GM23338 (cell line): ENCODE data around the gene ETFBKMT. TPM values are rescaled to one million over a fixed set of nuclear protein-coding genes. Genes with fewer than 3 reads are reported as not detected.
A peak's percentile ranks its signal among the peaks of the same experiment; 100 is the strongest.

Experiments
- ATAC-seq: fragments of 200-7000 bp; cut with Tn5 transposase; 3 replicates; pipeline ENCODE4 v1.9.1; 2020
- DNase-seq: peaks from one replicate; pipeline ENCODE4 v3.0.0-alpha.2; 2015; ENCODE audit warnings: low spot score
- H2AFZ ChIP-seq: fragments of 200-600 bp; sonication (generic); 2 replicates; pipeline ENCODE4 v1.8.0; 2016; ENCODE audit warnings: antibody characterized with exemption, mild to moderate bottlenecking, moderate library complexity
- H3F3A ChIP-seq: fragments of 200-600 bp; sonication (generic); replicated peaks from 2 replicates; pipeline ENCODE4 v1.8.0; 2017; ENCODE audit warnings: antibody characterized with exemption, mixed run types, low read depth
- H3K27ac ChIP-seq: fragments of 200-600 bp; sonication (generic); 2 replicates; pipeline ENCODE4 v1.6.1; 2016; ENCODE audit warnings: low read depth
- H3K27me3 ChIP-seq: fragments of 200-600 bp; sonication (generic); 2 replicates; pipeline ENCODE4 v1.8.0; 2016; ENCODE audit warnings: mild to moderate bottlenecking, mixed run types, moderate library complexity; ENCODE audit not compliant: insufficient read depth
- H3K36me3 ChIP-seq: fragments of 200-600 bp; sonication (generic); 2 replicates; pipeline ENCODE4 v1.8.0; 2016; ENCODE audit warnings: mild to moderate bottlenecking; ENCODE audit not compliant: insufficient read depth
- H3K4me1 ChIP-seq: fragments of 200-600 bp; sonication (generic); 2 replicates; pipeline ENCODE4 v1.8.0; 2016; ENCODE audit warnings: mild to moderate bottlenecking, moderate library complexity; ENCODE audit not compliant: insufficient read depth
- H3K4me2 ChIP-seq: fragments of 200-600 bp; sonication (generic); 2 replicates; pipeline ENCODE4 v1.7.1; 2017; ENCODE audit warnings: mixed run types
- H3K4me3 ChIP-seq: fragments of 200-600 bp; sonication (generic); 2 replicates; pipeline ENCODE4 v1.6.1; 2016; ENCODE audit warnings: mixed run types
- H3K79me2 ChIP-seq: fragments of 200-600 bp; sonication (generic); replicated peaks from 2 replicates; pipeline ENCODE4 v1.8.0; 2017; ENCODE audit warnings: mild to moderate bottlenecking; ENCODE audit not compliant: insufficient read depth
- H3K9me2 ChIP-seq: fragments of 200-600 bp; sonication (generic); 2 replicates; pipeline ENCODE4 v1.8.0; 2017; ENCODE audit not compliant: insufficient read depth
- H4K20me1 ChIP-seq: fragments of 200-600 bp; sonication (generic); replicated peaks from 2 replicates; pipeline ENCODE4 v1.8.0; 2017; ENCODE audit warnings: mild to moderate bottlenecking; ENCODE audit not compliant: insufficient read depth
- H3K27ac Mint-ChIP-seq: 2 replicates; pipeline ENCODE4 v1.8.0; 2020; ENCODE audit warnings: inconsistent platforms, mild to moderate bottlenecking, moderate library complexity, mixed read lengths
- H3K27me3 Mint-ChIP-seq: 3 replicates; pipeline ENCODE4 v1.8.0; 2022; ENCODE audit warnings: low read depth, mild to moderate bottlenecking, moderate library complexity, mixed read lengths, inconsistent platforms; ENCODE audit not compliant: insufficient read depth, poor library complexity
- H3K36me3 Mint-ChIP-seq: 3 replicates; pipeline ENCODE4 v1.8.0; 2021; ENCODE audit warnings: low read depth, mild to moderate bottlenecking, inconsistent platforms, moderate library complexity, mixed read lengths
- H3K4me1 Mint-ChIP-seq: 3 replicates; pipeline ENCODE4 v1.8.0; 2020; ENCODE audit warnings: mild to moderate bottlenecking, inconsistent platforms, mixed read lengths
- H3K4me3 Mint-ChIP-seq: 3 replicates; pipeline ENCODE4 v1.8.0; 2021; ENCODE audit warnings: moderate library complexity, mild to moderate bottlenecking, inconsistent platforms, mixed read lengths
- H3K9me3 Mint-ChIP-seq: 3 replicates; pipeline ENCODE4 v1.8.0; 2020; ENCODE audit warnings: moderate library complexity, mild to moderate bottlenecking, inconsistent platforms, mixed read lengths
- CREB1 ChIP-seq: fragments of 250-450 bp; sonication (Bioruptor Pico); IDR thresholded peaks from 2 replicates; pipeline ENCODE4 v1.5.0; 2020; ENCODE audit warnings: low read depth, mild to moderate bottlenecking, moderate library complexity
- EZH2 ChIP-seq: fragments of 200-600 bp; sonication (generic); IDR thresholded peaks from one replicate; pipeline ENCODE4 v1.8.0; 2017; ENCODE audit warnings: antibody characterized with exemption, mild to moderate bottlenecking, low read depth; ENCODE audit not compliant: unreplicated experiment
- EZH2phosphoT487 ChIP-seq: fragments of 200-600 bp; sonication (generic); IDR thresholded peaks from one replicate; pipeline ENCODE4 v1.8.1; 2018; ENCODE audit warnings: antibody characterized with exemption; ENCODE audit not compliant: unreplicated experiment
- JUNB ChIP-seq: IDR thresholded peaks from one replicate; pipeline ENCODE4 v1.6.1; 2016; ENCODE audit warnings: antibody characterized with exemption; ENCODE audit not compliant: unreplicated experiment
- NANOG ChIP-seq: IDR thresholded peaks from 2 replicates; pipeline ENCODE4 v1.6.1; 2016; ENCODE audit warnings: antibody characterized with exemption, borderline replicate concordance
- STAT1 ChIP-seq: IDR thresholded peaks from one replicate; pipeline ENCODE4 v1.6.1; 2016; ENCODE audit warnings: antibody characterized with exemption; ENCODE audit not compliant: unreplicated experiment
- ZNF331 ChIP-seq: fragments of 250-450 bp; sonication (Bioruptor Pico); IDR thresholded peaks from 2 replicates; pipeline ENCODE4 v1.5.0; 2020; ENCODE audit warnings: low read depth, mild to moderate bottlenecking, moderate library complexity
- polyA plus RNA-seq: library from polyadenylated mRNA; unstranded; fragments of >200 nt; fragmentation: Nextera tagmentation; extraction: Ambion mirVana; gene quantifications from 2 replicates; pipeline ENCODE4 v1.2.1, GENCODE V29; 2016
- total RNA-seq: library from RNA; depleted of rRNA; stranded (reverse); fragments of >200 nt; shearing (Covaris generic); gene quantifications from 2 replicates; pipeline ENCODE4 v1.2.3, GENCODE V29; 2014
- TF ChIP-seq, protein P1 (sequence below): fragments of 250-450 bp; sonication (Bioruptor Pico); IDR thresholded peaks from 2 replicates; pipeline ENCODE4 v1.5.0; 2020; ENCODE audit warnings: mild to moderate bottlenecking, moderate library complexity
- TF ChIP-seq, protein P2 (sequence below): IDR thresholded peaks from one replicate; pipeline ENCODE4 v1.6.1; 2018; ENCODE audit warnings: antibody characterized with exemption; ENCODE audit not compliant: unreplicated experiment

ETFBKMT gene
- total and polyA plus RNA-seq, 2 experiments from 2014 or later, result 0.79 to 3.2 TPM

DNA sequence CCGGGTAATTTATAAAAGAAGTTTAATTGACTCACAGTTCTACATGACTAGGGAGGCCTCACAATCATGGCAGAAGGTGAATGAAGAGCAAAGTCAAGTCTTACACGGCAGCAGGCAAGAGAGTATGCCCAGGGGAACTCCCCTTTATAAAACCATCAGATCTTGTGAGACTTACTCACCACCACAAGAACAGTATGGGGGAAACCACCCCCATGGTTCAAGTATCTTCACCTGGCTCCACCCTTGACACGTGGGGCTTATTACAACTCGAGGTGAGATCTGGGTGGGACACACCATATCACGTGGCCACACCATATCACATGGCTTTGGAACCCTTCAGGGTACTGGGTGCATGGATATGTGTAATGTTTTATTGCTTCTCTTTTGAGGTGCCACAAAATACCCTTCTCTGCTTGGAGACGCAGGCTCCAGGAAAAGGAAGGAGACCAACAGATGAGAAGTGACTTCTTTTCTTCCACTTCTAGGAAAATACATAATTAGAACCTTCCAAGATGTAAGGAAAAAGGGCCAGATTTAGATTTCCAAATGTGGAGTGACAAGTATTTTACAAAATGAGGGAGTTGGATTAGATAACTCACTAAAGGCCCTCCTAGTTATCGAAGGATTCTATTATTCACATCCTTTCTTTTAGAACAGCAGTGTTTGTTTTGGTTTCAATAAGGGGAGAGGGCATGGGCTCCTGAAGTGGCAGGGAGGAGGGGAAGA, 33.1 kb upstream of the ETFBKMT start:
- H3K36me3 ChIP-seq, result no peaks in the 10 kb centered on the region
- no peaks in the 10 kb centered on the region for H3K79me2 ChIP-seq
- no peaks in the 10 kb centered on the region for H3K9me2 ChIP-seq
- H3K4me3 Mint-ChIP-seq, result no peak overlapping the region
- no peak overlapping the region for H3K27ac Mint-ChIP-seq
- no peak overlapping the region for H3K4me2 ChIP-seq
- no peaks in the 10 kb centered on the region; the same call in 2 of the 3 replicates for H3K9me3 Mint-ChIP-seq
- no peak overlapping the region for H3K27ac ChIP-seq
- peak overlapping the region; percentile 47; the same call in 1 of the 2 replicates for H2AFZ ChIP-seq
- no peaks in the 10 kb centered on the region; the same call in 2 of the 3 replicates for H3K4me1 Mint-ChIP-seq
- no peaks in the 10 kb centered on the region for H3K36me3 Mint-ChIP-seq
- no peaks in the 10 kb centered on the region for H4K20me1 ChIP-seq
- TF ChIP-seq ZNF331 (CRISPR knock-in tag) (no peak), JUNB (no peak)
- TF ChIP-seq, protein P1, sequence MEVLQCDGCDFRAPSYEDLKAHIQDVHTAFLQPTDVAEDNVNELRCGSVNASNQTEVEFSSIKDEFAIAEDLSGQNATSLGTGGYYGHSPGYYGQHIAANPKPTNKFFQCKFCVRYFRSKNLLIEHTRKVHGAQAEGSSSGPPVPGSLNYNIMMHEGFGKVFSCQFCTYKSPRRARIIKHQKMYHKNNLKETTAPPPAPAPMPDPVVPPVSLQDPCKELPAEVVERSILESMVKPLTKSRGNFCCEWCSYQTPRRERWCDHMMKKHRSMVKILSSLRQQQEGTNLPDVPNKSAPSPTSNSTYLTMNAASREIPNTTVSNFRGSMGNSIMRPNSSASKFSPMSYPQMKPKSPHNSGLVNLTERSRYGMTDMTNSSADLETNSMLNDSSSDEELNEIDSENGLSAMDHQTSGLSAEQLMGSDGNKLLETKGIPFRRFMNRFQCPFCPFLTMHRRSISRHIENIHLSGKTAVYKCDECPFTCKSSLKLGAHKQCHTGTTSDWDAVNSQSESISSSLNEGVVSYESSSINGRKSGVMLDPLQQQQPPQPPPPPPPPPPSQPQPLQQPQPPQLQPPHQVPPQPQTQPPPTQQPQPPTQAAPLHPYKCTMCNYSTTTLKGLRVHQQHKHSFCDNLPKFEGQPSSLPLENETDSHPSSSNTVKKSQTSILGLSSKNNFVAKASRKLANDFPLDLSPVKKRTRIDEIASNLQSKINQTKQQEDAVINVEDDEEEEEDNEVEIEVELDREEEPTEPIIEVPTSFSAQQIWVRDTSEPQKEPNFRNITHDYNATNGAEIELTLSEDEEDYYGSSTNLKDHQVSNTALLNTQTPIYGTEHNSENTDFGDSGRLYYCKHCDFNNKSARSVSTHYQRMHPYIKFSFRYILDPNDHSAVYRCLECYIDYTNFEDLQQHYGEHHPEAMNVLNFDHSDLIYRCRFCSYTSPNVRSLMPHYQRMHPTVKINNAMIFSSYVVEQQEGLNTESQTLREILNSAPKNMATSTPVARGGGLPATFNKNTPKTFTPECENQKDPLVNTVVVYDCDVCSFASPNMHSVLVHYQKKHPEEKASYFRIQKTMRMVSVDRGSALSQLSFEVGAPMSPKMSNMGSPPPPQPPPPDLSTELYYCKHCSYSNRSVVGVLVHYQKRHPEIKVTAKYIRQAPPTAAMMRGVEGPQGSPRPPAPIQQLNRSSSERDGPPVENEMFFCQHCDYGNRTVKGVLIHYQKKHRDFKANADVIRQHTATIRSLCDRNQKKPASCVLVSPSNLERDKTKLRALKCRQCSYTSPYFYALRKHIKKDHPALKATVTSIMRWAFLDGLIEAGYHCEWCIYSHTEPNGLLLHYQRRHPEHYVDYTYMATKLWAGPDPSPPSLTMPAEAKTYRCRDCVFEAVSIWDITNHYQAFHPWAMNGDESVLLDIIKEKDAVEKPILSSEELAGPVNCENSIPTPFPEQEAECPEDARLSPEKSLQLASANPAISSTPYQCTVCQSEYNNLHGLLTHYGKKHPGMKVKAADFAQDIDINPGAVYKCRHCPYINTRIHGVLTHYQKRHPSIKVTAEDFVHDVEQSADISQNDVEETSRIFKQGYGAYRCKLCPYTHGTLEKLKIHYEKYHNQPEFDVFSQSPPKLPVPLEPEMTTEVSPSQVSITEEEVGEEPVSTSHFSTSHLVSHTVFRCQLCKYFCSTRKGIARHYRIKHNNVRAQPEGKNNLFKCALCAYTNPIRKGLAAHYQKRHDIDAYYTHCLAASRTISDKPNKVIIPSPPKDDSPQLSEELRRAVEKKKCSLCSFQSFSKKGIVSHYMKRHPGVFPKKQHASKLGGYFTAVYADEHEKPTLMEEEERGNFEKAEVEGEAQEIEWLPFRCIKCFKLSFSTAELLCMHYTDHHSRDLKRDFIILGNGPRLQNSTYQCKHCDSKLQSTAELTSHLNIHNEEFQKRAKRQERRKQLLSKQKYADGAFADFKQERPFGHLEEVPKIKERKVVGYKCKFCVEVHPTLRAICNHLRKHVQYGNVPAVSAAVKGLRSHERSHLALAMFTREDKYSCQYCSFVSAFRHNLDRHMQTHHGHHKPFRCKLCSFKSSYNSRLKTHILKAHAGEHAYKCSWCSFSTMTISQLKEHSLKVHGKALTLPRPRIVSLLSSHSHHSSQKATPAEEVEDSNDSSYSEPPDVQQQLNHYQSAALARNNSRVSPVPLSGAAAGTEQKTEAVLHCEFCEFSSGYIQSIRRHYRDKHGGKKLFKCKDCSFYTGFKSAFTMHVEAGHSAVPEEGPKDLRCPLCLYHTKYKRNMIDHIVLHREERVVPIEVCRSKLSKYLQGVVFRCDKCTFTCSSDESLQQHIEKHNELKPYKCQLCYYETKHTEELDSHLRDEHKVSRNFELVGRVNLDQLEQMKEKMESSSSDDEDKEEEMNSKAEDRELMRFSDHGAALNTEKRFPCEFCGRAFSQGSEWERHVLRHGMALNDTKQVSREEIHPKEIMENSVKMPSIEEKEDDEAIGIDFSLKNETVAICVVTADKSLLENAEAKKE, result no peak
- H3K4me1 ChIP-seq, result no peaks in the 10 kb centered on the region
- peaks cover 3% of the 10 kb centered on the region for H3K27me3 Mint-ChIP-seq
- no peaks in the 10 kb centered on the region for H3F3A ChIP-seq
- H3K27me3 ChIP-seq, result no peaks in the 10 kb centered on the region
- ATAC-seq, result no peak
- no peak overlapping the region for H3K4me3 ChIP-seq
- no peak for DNase-seq

DNA sequence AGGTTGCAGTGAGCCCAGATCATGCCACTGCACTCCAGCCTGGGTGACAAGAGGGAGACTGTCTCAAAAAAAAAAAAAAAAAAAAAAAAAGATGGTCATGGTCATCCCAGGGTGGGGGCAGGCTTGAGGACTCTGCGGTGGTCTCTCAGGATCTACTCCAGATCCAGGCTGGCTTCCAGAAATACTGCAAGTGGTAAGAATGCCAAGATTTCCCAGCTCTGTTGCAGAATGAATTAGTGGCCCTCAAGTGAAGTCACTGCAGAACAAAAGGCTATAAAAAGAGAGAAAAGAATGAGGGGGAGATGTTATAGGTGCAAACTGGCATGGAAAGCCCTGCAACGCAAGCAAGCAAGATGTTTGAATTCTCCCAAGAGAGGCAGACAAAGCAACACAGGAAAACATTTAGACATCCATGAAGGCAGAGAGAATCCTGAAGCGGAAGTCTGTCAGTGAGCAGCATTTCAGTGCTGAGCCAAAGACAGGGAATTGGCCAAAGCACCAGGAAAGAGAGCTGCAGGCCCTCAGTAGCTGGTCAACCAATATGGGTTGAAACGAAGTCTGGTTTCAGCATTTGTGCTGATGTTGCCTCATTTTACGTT, 31.9 kb upstream of the ETFBKMT start:
- Histone ChIP-seq H3K4me2 (no peak overlapping the region), H3F3A (no peaks in the 10 kb centered on the region), H3K27me3 (no peaks in the 10 kb centered on the region), H3K27ac (no peak overlapping the region), H2AFZ (no peak overlapping the region), H3K4me3 (no peak overlapping the region), H3K36me3 (no peaks in the 10 kb centered on the region), H3K79me2 (no peaks in the 10 kb centered on the region), H4K20me1 (no peaks in the 10 kb centered on the region), H3K9me2 (no peaks in the 10 kb centered on the region), H3K4me1 (no peaks in the 10 kb centered on the region)
- Mint-ChIP-seq H3K36me3 (no peaks in the 10 kb centered on the region), H3K27ac (no peak overlapping the region), H3K4me3 (no peak overlapping the region), H3K4me1 (no peaks in the 10 kb centered on the region; the same call in 2 of the 3 replicates), H3K9me3 (no peaks in the 10 kb centered on the region; the same call in 2 of the 3 replicates), H3K27me3 (peaks cover 4% of the 10 kb centered on the region)
- no peak for ATAC-seq
- no peak for DNase-seq
- TF ChIP-seq ZNF331 (CRISPR knock-in tag) (no peak), STAT1 (no peak), CREB1 (CRISPR knock-in tag) (no peak), NANOG (no peak), EZH2 (no peak), EZH2phosphoT487 (no peak), JUNB (no peak)
- TF ChIP-seq, protein P2, sequence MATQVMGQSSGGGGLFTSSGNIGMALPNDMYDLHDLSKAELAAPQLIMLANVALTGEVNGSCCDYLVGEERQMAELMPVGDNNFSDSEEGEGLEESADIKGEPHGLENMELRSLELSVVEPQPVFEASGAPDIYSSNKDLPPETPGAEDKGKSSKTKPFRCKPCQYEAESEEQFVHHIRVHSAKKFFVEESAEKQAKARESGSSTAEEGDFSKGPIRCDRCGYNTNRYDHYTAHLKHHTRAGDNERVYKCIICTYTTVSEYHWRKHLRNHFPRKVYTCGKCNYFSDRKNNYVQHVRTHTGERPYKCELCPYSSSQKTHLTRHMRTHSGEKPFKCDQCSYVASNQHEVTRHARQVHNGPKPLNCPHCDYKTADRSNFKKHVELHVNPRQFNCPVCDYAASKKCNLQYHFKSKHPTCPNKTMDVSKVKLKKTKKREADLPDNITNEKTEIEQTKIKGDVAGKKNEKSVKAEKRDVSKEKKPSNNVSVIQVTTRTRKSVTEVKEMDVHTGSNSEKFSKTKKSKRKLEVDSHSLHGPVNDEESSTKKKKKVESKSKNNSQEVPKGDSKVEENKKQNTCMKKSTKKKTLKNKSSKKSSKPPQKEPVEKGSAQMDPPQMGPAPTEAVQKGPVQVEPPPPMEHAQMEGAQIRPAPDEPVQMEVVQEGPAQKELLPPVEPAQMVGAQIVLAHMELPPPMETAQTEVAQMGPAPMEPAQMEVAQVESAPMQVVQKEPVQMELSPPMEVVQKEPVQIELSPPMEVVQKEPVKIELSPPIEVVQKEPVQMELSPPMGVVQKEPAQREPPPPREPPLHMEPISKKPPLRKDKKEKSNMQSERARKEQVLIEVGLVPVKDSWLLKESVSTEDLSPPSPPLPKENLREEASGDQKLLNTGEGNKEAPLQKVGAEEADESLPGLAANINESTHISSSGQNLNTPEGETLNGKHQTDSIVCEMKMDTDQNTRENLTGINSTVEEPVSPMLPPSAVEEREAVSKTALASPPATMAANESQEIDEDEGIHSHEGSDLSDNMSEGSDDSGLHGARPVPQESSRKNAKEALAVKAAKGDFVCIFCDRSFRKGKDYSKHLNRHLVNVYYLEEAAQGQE, result no peak
